GM21423 (cell line): ENCODE results near the gene SHKBP1.
"Not testable (repeated sequence)": the region's sequence is repeated elsewhere in the genome, so short reads cannot be mapped to it uniquely, and the experiment has no call there.

Source experiments
- ATAC-seq: cut with Tn5 transposase; IDR thresholded peaks from one replicate; pipeline ENCODE4 v1.9.1; 2021; ENCODE audit warnings: mild to moderate bottlenecking, moderate library complexity; ENCODE audit not compliant: unreplicated experiment

Gene SHKBP1, protein sequence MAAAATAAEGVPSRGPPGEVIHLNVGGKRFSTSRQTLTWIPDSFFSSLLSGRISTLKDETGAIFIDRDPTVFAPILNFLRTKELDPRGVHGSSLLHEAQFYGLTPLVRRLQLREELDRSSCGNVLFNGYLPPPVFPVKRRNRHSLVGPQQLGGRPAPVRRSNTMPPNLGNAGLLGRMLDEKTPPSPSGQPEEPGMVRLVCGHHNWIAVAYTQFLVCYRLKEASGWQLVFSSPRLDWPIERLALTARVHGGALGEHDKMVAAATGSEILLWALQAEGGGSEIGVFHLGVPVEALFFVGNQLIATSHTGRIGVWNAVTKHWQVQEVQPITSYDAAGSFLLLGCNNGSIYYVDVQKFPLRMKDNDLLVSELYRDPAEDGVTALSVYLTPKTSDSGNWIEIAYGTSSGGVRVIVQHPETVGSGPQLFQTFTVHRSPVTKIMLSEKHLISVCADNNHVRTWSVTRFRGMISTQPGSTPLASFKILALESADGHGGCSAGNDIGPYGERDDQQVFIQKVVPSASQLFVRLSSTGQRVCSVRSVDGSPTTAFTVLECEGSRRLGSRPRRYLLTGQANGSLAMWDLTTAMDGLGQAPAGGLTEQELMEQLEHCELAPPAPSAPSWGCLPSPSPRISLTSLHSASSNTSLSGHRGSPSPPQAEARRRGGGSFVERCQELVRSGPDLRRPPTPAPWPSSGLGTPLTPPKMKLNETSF

GRCh38 chr19:40576585-40577451 lies at the start of gene SHKBP1:
TSS of gene SHKBP1 (plus strand) at chr19:40576873. CDS start at chr19:40576900, 27 bp downstream.
- ATAC-seq, result peak; percentile 93

GRCh38 chr19:40528078-40528477 lies 48.6 kb upstream of the SHKBP1 start:
- no peak for ATAC-seq

DNA sequence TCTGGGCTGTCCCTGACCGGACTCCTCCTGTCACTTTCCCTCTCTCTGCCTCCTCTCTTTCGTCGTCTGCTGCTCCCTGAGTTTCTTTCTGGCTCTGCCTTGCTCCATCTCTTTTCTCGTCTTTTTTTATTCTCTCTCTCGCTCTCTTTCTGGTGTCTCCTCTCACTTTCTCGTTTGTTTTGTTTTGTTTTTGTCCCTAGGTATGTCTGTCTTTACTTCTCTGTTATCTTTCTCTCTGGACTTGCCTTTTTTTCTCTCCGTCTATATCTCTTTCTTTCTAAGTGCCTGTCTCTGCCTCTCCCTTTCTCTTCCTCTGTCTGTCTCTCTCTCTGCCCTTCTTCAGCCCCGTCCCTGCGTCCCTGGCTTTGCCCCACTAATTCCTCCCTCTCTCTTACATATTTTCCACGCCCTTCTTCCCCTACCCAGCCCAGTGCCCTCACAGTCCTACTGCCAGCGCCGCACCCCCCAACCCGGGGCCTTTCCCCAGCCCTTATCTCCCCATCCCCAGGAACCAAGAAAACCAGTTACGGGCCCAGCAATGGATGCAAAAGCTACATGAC lies 48.1 kb upstream of the SHKBP1 start:
- no peak for ATAC-seq

GRCh38 chr19:40529093-40529954 lies 47.3 kb upstream of the SHKBP1 start:
- peak; percentile 69 for ATAC-seq

- ATAC-seq, result no peak
Observed at GRCh38 chr19:40530091-40530901, 46.4 kb upstream of the SHKBP1 start.

DNA sequence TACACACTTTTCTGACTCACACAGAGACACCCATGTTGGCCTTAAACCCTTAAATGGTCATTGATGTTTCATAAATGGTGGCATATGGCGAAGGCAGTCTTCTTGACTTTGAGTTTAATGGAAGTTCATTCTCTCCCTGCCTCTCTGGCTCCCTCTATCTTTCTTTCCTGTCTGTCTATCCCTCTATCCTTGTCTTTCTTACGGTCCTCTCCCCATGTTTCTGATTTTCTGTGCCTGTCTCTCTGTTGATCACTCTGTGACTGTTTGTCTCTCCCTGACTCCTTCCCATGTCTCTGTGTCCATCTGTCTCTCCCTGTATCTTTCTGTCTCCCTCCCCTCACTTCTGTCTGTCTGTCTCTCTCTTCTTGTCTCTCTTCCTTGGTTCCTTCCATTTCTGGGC lies 43.2 kb upstream of the SHKBP1 start:
- ATAC-seq, result no peak

DNA sequence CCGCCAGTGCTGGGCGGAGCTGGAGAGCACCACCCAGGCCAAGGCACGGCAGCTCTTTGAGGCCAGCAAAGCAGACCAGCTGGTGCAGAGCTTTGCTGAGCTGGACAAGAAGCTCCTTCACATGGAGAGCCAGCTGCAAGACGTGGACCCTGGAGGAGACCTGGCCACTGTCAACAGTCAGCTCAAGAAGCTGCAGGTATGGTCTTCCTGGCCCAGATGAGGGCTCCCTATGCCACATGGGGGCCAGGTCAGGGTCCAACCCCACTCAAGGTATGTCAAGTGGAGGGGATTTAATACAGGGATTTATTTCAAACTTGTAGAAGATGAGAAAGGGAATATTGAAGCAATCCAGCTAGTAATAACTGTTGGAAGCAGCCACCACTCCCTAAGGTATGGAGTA lies 42.5 kb upstream of the SHKBP1 start:
- no peak for ATAC-seq

- no peak for ATAC-seq
Observed at GRCh38 chr19:40539070-40539469, 37.6 kb upstream of the SHKBP1 start.

- no peak for ATAC-seq
Observed at GRCh38 chr19:40542202-40542859, 34.3 kb upstream of the SHKBP1 start.

DNA sequence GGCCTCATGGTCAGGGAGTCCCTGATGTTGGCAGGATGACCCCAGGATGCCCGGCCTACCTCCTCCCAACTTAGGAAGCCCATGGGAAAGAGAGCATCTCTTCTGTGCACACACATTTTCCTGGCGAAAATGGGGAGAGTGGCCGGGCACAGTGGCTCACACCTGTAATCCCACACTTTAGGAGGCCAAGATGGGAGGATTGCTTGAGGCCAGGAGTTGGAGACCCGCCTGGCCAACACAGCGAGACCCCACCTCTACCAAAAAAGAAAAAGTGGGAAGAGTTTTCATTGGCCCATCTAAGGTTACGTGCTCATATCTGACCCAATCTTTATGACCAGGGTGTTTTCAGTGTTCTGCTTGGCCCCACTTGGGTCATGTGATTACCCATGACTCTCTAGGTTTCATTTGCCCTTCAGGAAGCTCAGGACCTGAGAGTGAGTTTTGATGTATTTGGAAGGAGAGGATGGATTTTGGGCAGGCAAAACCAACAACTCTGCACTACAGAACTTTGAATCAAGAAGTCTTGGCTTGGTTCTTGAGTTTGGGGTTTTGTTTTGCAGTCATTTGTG lies 33.6 kb upstream of the SHKBP1 start:
- ATAC-seq, result no peak

GRCh38 chr19:40546153-40546841 lies 30.4 kb upstream of the SHKBP1 start:
- ATAC-seq, result not testable (repeated sequence)

DNA sequence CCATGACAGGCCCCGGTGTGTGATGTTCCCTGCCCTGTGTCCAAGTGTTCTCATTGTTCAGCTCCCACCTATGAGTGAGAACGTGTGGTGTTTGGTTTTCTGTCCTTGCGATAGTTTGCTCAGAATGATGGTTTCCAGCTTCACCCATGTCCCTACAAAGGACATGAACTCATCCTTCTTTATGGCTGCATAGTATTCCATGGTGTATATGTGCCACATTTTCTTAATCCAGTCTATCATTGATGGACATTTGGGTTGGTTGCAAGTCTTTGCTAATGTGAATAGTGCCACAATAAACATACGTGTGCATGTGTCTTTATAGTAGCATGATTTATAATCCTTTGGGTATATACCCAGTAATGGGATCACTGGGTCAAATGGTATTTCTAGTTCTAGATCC lies 29.5 kb upstream of the SHKBP1 start:
- ATAC-seq, result not testable (repeated sequence)

GRCh38 chr19:40547836-40548235 lies 28.8 kb upstream of the SHKBP1 start:
- ATAC-seq, result no peak

DNA sequence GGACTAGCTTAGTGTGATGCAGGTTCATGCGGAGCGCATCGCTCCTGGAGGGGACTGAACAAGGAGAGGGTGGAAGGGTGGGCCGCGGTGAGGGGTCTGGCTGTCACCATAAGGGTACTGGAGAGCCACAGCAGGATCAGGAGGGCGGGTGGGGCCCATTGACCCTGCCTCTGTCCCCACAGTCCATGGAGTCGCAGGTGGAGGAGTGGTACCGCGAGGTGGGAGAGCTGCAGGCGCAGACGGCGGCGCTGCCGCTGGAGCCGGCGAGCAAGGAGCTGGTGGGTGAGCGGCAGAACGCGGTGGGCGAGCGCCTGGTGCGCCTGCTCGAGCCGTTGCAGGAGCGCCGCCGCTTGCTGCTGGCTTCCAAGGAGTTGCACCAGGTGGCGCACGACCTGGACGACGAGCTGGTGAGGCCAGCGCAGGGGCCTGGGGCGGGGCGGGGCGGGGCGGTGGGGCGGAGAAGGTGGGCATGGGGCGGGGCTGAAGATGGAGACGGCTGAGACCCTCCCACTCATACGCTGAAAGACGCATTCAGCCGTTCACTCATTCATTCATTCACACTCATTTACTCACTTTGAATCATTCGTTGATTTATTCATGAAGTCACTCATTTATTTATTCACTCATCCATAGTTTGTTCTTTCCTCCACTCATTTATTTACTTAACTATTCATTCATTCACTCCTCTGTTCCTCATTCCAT lies 27.5 kb upstream of the SHKBP1 start:
- ATAC-seq, result no peak

GRCh38 chr19:40550951-40551350 lies 25.7 kb upstream of the SHKBP1 start:
- no peak for ATAC-seq

- ATAC-seq, result no peak
Observed at GRCh38 chr19:40552848-40553247, 23.8 kb upstream of the SHKBP1 start.
